B cell (primary cell): ENCODE results near the gene BUD31. TPM values are rescaled to one million over a fixed set of nuclear protein-coding genes. Genes with fewer than 3 reads are reported as not detected.

Experiments
- ATAC-seq: fragments of 200-7000 bp; cut with Tn5 transposase; one replicate; pipeline ENCODE4 v1.10.0; 2021; ENCODE audit warnings: low read depth, mild to moderate bottlenecking, moderate number of reproducible peaks, moderate library complexity
- CTCF ChIA-PET: fragments of 350-600 bp; sonication (Branson Sonifier 250); formaldehyde crosslinking; loops from one replicate; lab custom pipeline; 2021; ENCODE audit warnings: antibody characterized with exemption, inconsistent platforms; lab: Charles Lee
- POLR2A ChIA-PET: fragments of 350-600 bp; sonication (Branson Sonifier 250); formaldehyde crosslinking; loops from one replicate; lab custom pipeline; 2021; ENCODE audit warnings: antibody characterized with exemption; lab: Charles Lee
- DNase-seq: peaks from one replicate; pipeline ENCODE4 v3.0.0; 2013
- H2AFZ ChIP-seq: 2 replicates; pipeline ENCODE4 v1.6.1; 2012; ENCODE audit warnings: mild to moderate bottlenecking, low read depth, low read length; ENCODE audit not compliant: insufficient read depth, poor library complexity, severe bottlenecking
- H3K27ac ChIP-seq, 2 donors: 1 replicate in 1 of 2; 2 replicates in 1 of 2; pipeline ENCODE4 v1.5.1; 2012 to 2013; ENCODE audit warnings: low read length in 2 of 2, mild to moderate bottlenecking in 2 of 2, moderate library complexity in 1 of 2
- H3K27me3 ChIP-seq, 4 experiments: fragments of 200-600 bp in 1 of 4; sonication (generic) in 1 of 4; replicated peaks in 1 of 4; 1 replicate in 2 of 4; 2 replicates in 2 of 4; pipeline versions ENCODE4 v1.6.1 to v1.7.0; 2013 to 2016; ENCODE audit warnings: low read length in 3 of 4, mild to moderate bottlenecking in 2 of 4, mixed read lengths in 1 of 4, moderate library complexity in 1 of 4; ENCODE audit not compliant: insufficient read depth in 4 of 4, control insufficient read depth in 3 of 4; ENCODE audit errors: control extremely low read depth in 1 of 4
- H3K36me3 ChIP-seq, 2 experiments: replicated peaks in 1 of 2; 1 replicate in 1 of 2; 2 replicates in 1 of 2; pipeline versions ENCODE4 v1.6.1 to v1.7.1; 2013; ENCODE audit warnings: low read length in 1 of 2; ENCODE audit not compliant: insufficient read depth in 2 of 2, control insufficient read depth in 1 of 2; ENCODE audit errors: control extremely low read depth in 1 of 2, extremely low read depth in 1 of 2
- H3K4me1 ChIP-seq, 2 donors: fragments of 200-600 bp in 1 of 2; sonication (generic) in 1 of 2; 1 replicate in 1 of 2; 2 replicates in 1 of 2; pipeline versions ENCODE4 v1.5.1 to v1.6.1; 2013 to 2017; ENCODE audit warnings: low read length in 2 of 2; ENCODE audit not compliant: control insufficient read depth in 2 of 2, insufficient read depth in 2 of 2
- H3K4me2 ChIP-seq: replicated peaks from 2 replicates; pipeline ENCODE3; 2012; ENCODE audit warnings: mild to moderate bottlenecking, low read depth, low read length; ENCODE audit not compliant: poor library complexity, severe bottlenecking
- H3K4me3 ChIP-seq, 5 experiments: fragments of 200-600 bp in 1 of 5; sonication (generic) in 1 of 5; 1 replicate in 3 of 5; 2 replicates in 2 of 5; pipeline versions ENCODE4 v1.5.1 to v1.7.0; 2011 to 2016; ENCODE audit warnings: low read length in 4 of 5, mild to moderate bottlenecking in 4 of 5, low read depth in 2 of 5, control low read depth in 1 of 5, moderate library complexity in 1 of 5; ENCODE audit not compliant: insufficient read depth in 1 of 5; ENCODE audit errors: control extremely low read depth in 1 of 5, extremely low read depth in 1 of 5
- H3K79me2 ChIP-seq: fragments of 200-600 bp; sonication (generic); one replicate; pipeline ENCODE4 v1.6.0; 2016; ENCODE audit warnings: low read length; ENCODE audit not compliant: control insufficient read depth, insufficient read depth
- H3K9ac ChIP-seq: fragments of 200-600 bp; sonication (generic); 2 replicates; pipeline ENCODE4 v1.6.1; 2017; ENCODE audit warnings: mild to moderate bottlenecking, low read length, moderate library complexity
- H3K9me3 ChIP-seq, 3 donors: one replicate each; pipeline versions ENCODE4 v1.6.1 to v1.7.1; 2013; ENCODE audit warnings: low read length in 2 of 3; ENCODE audit not compliant: control insufficient read depth in 2 of 3, insufficient read depth in 1 of 3; ENCODE audit errors: control extremely low read depth in 1 of 3
- H4K20me1 ChIP-seq: 2 replicates; pipeline ENCODE4 v1.6.0; 2012; ENCODE audit warnings: mild to moderate bottlenecking, low read length; ENCODE audit not compliant: insufficient read depth, control insufficient read depth, poor library complexity, severe bottlenecking
- H3K27ac Mint-ChIP-seq: one replicate; pipeline ENCODE4 v1.8.0; 2021; ENCODE audit warnings: mixed read lengths
- H3K27me3 Mint-ChIP-seq: one replicate; pipeline ENCODE4 v1.8.0; 2021; ENCODE audit warnings: mixed read lengths
- H3K4me1 Mint-ChIP-seq: one replicate; pipeline ENCODE4 v1.8.0; 2021; ENCODE audit warnings: mixed read lengths
- H3K4me3 Mint-ChIP-seq: one replicate; pipeline ENCODE4 v1.8.0; 2021; ENCODE audit warnings: mixed read lengths
- H3K9me3 Mint-ChIP-seq: one replicate; pipeline ENCODE4 v1.8.0; 2022; ENCODE audit warnings: mixed read lengths; ENCODE audit not compliant: insufficient read depth
- CTCF ChIP-seq: fragments of 200-600 bp; IDR thresholded peaks from one replicate; pipeline ENCODE4 v1.8.0; 2022; ENCODE audit warnings: antibody characterized with exemption, mild to moderate bottlenecking
- EZH2 ChIP-seq: IDR thresholded peaks from 2 replicates; pipeline ENCODE4 v1.6.1; 2012; ENCODE audit warnings: borderline replicate concordance, low read depth, mild to moderate bottlenecking, moderate library complexity, low read length; ENCODE audit not compliant: insufficient read depth, poor library complexity, severe bottlenecking
- WGBS: methylation state at CpG from one replicate; pipeline ENCODE4 v1.1.5; 2013; ENCODE audit warnings: missing lambda C conversion rate; ENCODE audit not compliant: insufficient coverage; 5-methylcytosine and 5-hydroxymethylcytosine counted together
- intact Hi-C: fragments of 100-400 bp; cut with micrococcal nuclease; formaldehyde crosslinking; loops from one replicate; pipeline ENCODE4 v1.10.0; 2022
- polyA minus RNA-seq: library from RNA; depleted of rRNA, polyadenylated mRNA; stranded (reverse); fragments of >200 nt; gene quantifications from 2 replicates; pipeline ENCODE4 v1.2.3, GENCODE V29; 2012
- polyA plus RNA-seq: library from polyadenylated mRNA; depleted of rRNA; stranded (reverse); fragments of >200 nt; gene quantifications from 2 replicates; pipeline ENCODE4 v1.2.3, GENCODE V29; 2012
- total RNA-seq, 2 donors: library from RNA; stranded (reverse); fragments of 120-200 nt in 1 of 2; gene quantifications; 1 replicate in 1 of 2; 2 replicates in 1 of 2; pipeline versions ENCODE4 v1.2.3 to v1.2.4, GENCODE V29; 2013 to 2022

The BUD31 gene
- 53.9 and 57.8 TPM in 2 replicates for total RNA-seq
- 75.8 TPM for total RNA-seq (2013)
- 69.4 and 118 TPM in 2 replicates for polyA plus RNA-seq
- 50.8 and 64.9 TPM in 2 replicates for polyA minus RNA-seq

DNA sequence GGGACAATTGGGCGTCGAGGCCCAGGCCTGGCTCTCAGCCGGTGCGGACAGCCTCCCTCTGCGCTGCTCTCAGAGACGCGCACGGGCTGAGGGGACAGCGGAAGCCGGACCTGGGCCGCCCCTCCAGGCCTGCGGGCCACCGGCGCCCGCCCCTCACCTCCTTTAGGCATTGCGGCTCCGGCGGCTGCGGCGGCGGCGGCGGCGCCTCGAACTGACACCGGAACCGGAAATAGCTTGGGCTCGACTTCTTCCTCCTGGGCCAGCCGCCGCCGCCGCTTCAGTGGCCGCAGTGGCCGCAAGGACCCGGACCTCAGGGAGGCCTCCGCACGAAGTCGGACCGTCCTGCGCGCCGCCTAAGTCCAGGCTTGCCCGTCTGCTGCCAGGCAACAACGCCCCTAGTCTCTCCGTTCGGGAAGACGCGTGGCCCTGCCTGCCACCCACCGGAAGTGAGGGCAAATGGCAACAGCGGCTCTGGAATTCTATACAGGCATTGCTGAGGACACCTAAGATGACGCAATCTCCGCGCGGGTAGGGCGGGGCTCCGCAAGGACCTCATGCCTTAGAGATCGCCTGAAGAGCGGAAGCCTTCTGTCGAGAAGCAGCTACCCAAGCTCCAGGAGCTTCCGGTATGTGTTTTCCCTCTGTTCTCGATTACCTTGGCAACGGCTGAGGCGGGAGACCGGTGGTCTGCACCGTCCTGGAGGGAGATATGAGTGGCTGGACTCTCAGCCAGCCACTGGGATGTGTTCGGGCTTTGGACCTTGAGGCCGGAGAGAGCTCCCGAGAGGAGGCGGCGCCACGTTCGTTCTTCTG lies at the start of gene BUD31, which contains the start of gene PDAP1:
BUD31 (plus strand) TSS at position 591 of the 813 bp plus-strand sequence. CDS start 2,124 bp downstream, outside the sequence.
PDAP1 (minus strand) TSS at position 219 of the 813 bp plus-strand sequence; CDS start at position 170, 49 bp downstream.
- H3K9me3 ChIP-seq: no peaks in the 10 kb centered on the region
- H3K79me2 ChIP-seq: peaks cover 90% of the 10 kb centered on the region
- intact Hi-C loops: loop anchor here (1.0 to 2.0 kb wide), 10 partner anchors 15 to 144 kb away; partner anchors contain the start of genes ARPC1A, ARPC1B, ATP5MF and CPSF4
- peak; percentile 100 for DNase-seq
- no peaks in the 10 kb centered on the region for H3K9me3 Mint-ChIP-seq
- H3K27ac ChIP-seq: peak within 1 kb of the TSS; percentile 89 to 96
- H3K4me2 ChIP-seq: peak within 1 kb of the TSS; percentile 98
- H3K27ac Mint-ChIP-seq: peak within 1 kb of the TSS; percentile 100
- POLR2A ChIA-PET: interaction anchor here (0.9 to 3.1 kb wide), 12 partner anchors 9 to 208 kb away, joined by 3 to 33 read pairs (median 6); partner anchors contain the start of genes ARPC1A, ARPC1B, ATP5MF and CPSF4
- peaks cover 50% of the 10 kb centered on the region for H3K4me1 Mint-ChIP-seq
- H3K36me3 ChIP-seq: peaks cover 7 to 43% of the 10 kb centered on the region in 2 experiments
- WGBS: under 1% methylated on average over 72 of the region's 72 CpGs
- H3K27me3 ChIP-seq: no peaks in the 10 kb centered on the region
- ATAC-seq: peak; percentile 90
- H4K20me1 ChIP-seq: peaks cover 76% of the 10 kb centered on the region
- H3K4me3 ChIP-seq: peak within 1 kb of the TSS; percentile 93 to 99 (median 95)
- no peak for TF ChIP-seq CTCF
- TF ChIP-seq EZH2: no peak
- H3K9ac ChIP-seq: peak within 1 kb of the TSS; percentile 94
- H3K27me3 Mint-ChIP-seq: no peaks in the 10 kb centered on the region
- H3K4me1 ChIP-seq: peaks cover 25 to 35% of the 10 kb centered on the region in 2 donors
- H3K4me3 Mint-ChIP-seq: peak within 1 kb of the TSS; percentile 91
- CTCF ChIA-PET: interaction anchor here (0.6 to 3.2 kb wide), 9 partner anchors 16 to 172 kb away, joined by 3 to 24 read pairs (median 3); partner anchors contain the start of gene ZKSCAN5
- H2AFZ ChIP-seq: peak within 1 kb of the TSS; percentile 84
